Measurements from ENCODE around the gene SHE. TPM values are rescaled to one million over a fixed set of nuclear protein-coding genes. Genes with fewer than 3 reads are reported as not detected.

Gene SHE
- total RNA-seq, 1 experiment from 2014 or later = 0.79 TPM

GRCh38 chr1:154539486-154540483, 37.6 kb upstream of the SHE start:
- CTCF ChIA-PET = interaction anchor here (1.2 kb wide), 1 partner anchor 195 kb away, joined by 3 read pairs; no protein-coding TSS in a partner anchor
- Mint-ChIP-seq H3K4me1 (peaks cover 4% of the 10 kb centered on the region), H3K36me3 (no peaks in the 10 kb centered on the region), H3K27me3 (ENCODE audit: low read depth) (no peaks in the 10 kb centered on the region; the same call in none of the 2 replicates), H3K27ac (no peak overlapping the region), H3K4me3 (no peak overlapping the region), H3K9me3 (peaks cover 4% of the 10 kb centered on the region)
- POLR2A ChIA-PET = interaction anchor here (0.7 kb wide), 1 partner anchor 232 kb away, joined by 8 read pairs; no protein-coding TSS in a partner anchor
- DNase-seq (ENCODE audit: low spot score) (no peak), ATAC-seq (no peak)
- TF ChIP-seq MYBL2 (CRISPR knock-in tag; IDR thresholded peaks at IDR 0.05) (no peak), CBFB (CRISPR knock-in tag; IDR thresholded peaks at IDR 0.05; ENCODE audit: low read depth) (no peak), FOXK1 (CRISPR knock-in tag; IDR thresholded peaks at IDR 0.05) (no peak), ZBTB43 (CRISPR knock-in tag; IDR thresholded peaks at IDR 0.05) (no peak), TP53 (CRISPR knock-in tag; IDR thresholded peaks at IDR 0.05) (no peak), ZNF232 (CRISPR knock-in tag; IDR thresholded peaks at IDR 0.05) (no peak)

- CTCF ChIA-PET = interaction anchor here (5.7 kb wide), 1 partner anchor 10 kb away, joined by 71 read pairs; no protein-coding TSS in a partner anchor
Measured at GRCh38 chr1:154536570-154536969, 34.4 kb upstream of the SHE start.

More at GRCh38 chr1:154536570-154536969, 34.4 kb upstream of the SHE start:
- TF ChIP-seq ZNF416 (CRISPR knock-in tag; IDR thresholded peaks at IDR 0.05) = no peak
- no peak for TF ChIP-seq E2F4 (CRISPR knock-in tag; IDR thresholded peaks at IDR 0.05; ENCODE audit: borderline replicate concordance, low read depth)
- TF ChIP-seq FOXP1 (CRISPR knock-in tag; IDR thresholded peaks at IDR 0.05; ENCODE audit: borderline replicate concordance) = no peak
- no peak for TF ChIP-seq MAX (CRISPR knock-in tag; IDR thresholded peaks at IDR 0.05)
- TF ChIP-seq E2F1 (CRISPR knock-in tag; IDR thresholded peaks at IDR 0.05) = no peak
- no peak for TF ChIP-seq ZBTB21 (CRISPR knock-in tag; IDR thresholded peaks at IDR 0.05; ENCODE audit: borderline replicate concordance)
- no peak for TF ChIP-seq GABPB1 (CRISPR knock-in tag; IDR thresholded peaks at IDR 0.05)
- TF ChIP-seq ZSCAN18 (CRISPR knock-in tag; IDR thresholded peaks at IDR 0.05) = no peak
- TF ChIP-seq ZNF512 (CRISPR knock-in tag; IDR thresholded peaks at IDR 0.05; ENCODE audit: borderline replicate concordance) = no peak
- TF ChIP-seq GTF2I (CRISPR knock-in tag; conservative IDR thresholded peaks at IDR 0.05) = no peak
- TF ChIP-seq USF1 (CRISPR knock-in tag; IDR thresholded peaks at IDR 0.05) = no peak
- Mint-ChIP-seq H3K9me3 (peaks cover 10% of the 10 kb centered on the region), H3K36me3 (peaks cover 3% of the 10 kb centered on the region; the same call in 1 of the 2 replicates), H3K4me1 (peaks cover 4% of the 10 kb centered on the region), H3K27me3 (ENCODE audit: low read depth) (no peaks in the 10 kb centered on the region; the same call in none of the 2 replicates), H3K27ac (no peak overlapping the region), H3K4me3 (no peak overlapping the region)
- DNase-seq (ENCODE audit: low spot score) (no peak), ATAC-seq (no peak)
- POLR2A ChIA-PET = no interaction called here
